H1 (cell line): ENCODE results near the gene TADA1. TPM values are rescaled to one million over a fixed set of nuclear protein-coding genes. Genes with fewer than 3 reads are reported as not detected.

ENCODE experiments used
- CTCF ChIA-PET: fragments of 300-600 bp; sonication (Branson Sonifier 250); formaldehyde crosslinking; loops from one replicate; lab custom pipeline; 2021; ENCODE audit not compliant: partially characterized antibody; lab: Charles Lee
- POLR2A ChIA-PET: fragments of 300-600 bp; sonication (Branson Sonifier 250); formaldehyde crosslinking; loops from one replicate; lab custom pipeline; 2021; ENCODE audit warnings: inconsistent platforms; ENCODE audit not compliant: partially characterized antibody; lab: Charles Lee
- DNase-seq, 2 experiments: peaks; one replicate each; pipeline versions ENCODE4 v3.0.0 to v3.0.0-alpha.2; 2010 to 2022; ENCODE audit warnings: low spot score in 2 of 2, low read depth in 1 of 2, mixed read lengths in 1 of 2
- FAIRE-seq: peaks from 2 replicates; lab custom pipeline; 2011; peaks lifted over from hg19 to GRCh38; lab: Jason Lieb, UNC
- H2AFZ ChIP-seq: 2 replicates; pipeline ENCODE4 v1.8.1; 2012; ENCODE audit warnings: low read length, inconsistent platforms
- H2AK5ac ChIP-seq: 2 replicates; pipeline ENCODE4 v1.6.1; 2013; ENCODE audit warnings: low read depth, low read length
- H2BK120ac ChIP-seq: replicated peaks from 2 replicates; pipeline ENCODE3; 2013; ENCODE audit warnings: low read depth, low read length, inconsistent platforms
- H2BK12ac ChIP-seq: 2 replicates; pipeline ENCODE4 v1.6.1; 2013; ENCODE audit warnings: low read depth, low read length
- H2BK15ac ChIP-seq: 2 replicates; pipeline ENCODE4 v1.6.1; 2013; ENCODE audit warnings: low read length
- H2BK20ac ChIP-seq: 2 replicates; pipeline ENCODE4 v1.6.1; 2013; ENCODE audit warnings: low read length
- H2BK5ac ChIP-seq: 2 replicates; pipeline ENCODE4 v1.6.1; 2013; ENCODE audit warnings: low read depth, low read length
- H3K14ac ChIP-seq: 2 replicates; pipeline ENCODE4 v1.6.1; 2013; ENCODE audit warnings: inconsistent platforms; ENCODE audit not compliant: insufficient read length
- H3K18ac ChIP-seq: 2 replicates; pipeline ENCODE4 v1.6.1; 2013; ENCODE audit warnings: low read length; ENCODE audit errors: extremely low read depth
- H3K23ac ChIP-seq: 2 replicates; pipeline ENCODE4 v1.6.1; 2013; ENCODE audit warnings: inconsistent platforms; ENCODE audit not compliant: insufficient read length
- H3K23me2 ChIP-seq: 2 replicates; pipeline ENCODE4 v1.6.1; 2013; ENCODE audit warnings: low read depth, low read length
- H3K27ac ChIP-seq: 2 replicates; pipeline ENCODE4 v1.6.1; 2011; ENCODE audit warnings: low read depth, low read length, inconsistent platforms
- H3K27me3 ChIP-seq, 4 experiments: replicated peaks in 1 of 4; 1 replicate in 1 of 4; 2 replicates in 3 of 4; pipeline versions ENCODE4 v1.6.1 to v1.8.1; 2011 to 2013; ENCODE audit warnings: low read length in 3 of 4, mild to moderate bottlenecking in 3 of 4, inconsistent platforms in 2 of 4, mixed read lengths in 2 of 4, moderate library complexity in 1 of 4; ENCODE audit not compliant: control insufficient read depth in 3 of 4, insufficient read depth in 3 of 4; ENCODE audit errors: extremely low read depth in 1 of 4
- H3K36me3 ChIP-seq, 4 experiments: 2 replicates each; pipeline versions ENCODE4 v1.6.1 to v1.8.1; 2011 to 2013; ENCODE audit warnings: mild to moderate bottlenecking in 4 of 4, low read length in 3 of 4, moderate library complexity in 2 of 4, control low read depth in 1 of 4, inconsistent platforms in 1 of 4; ENCODE audit not compliant: insufficient read depth in 4 of 4, control insufficient read depth in 2 of 4
- H3K4ac ChIP-seq: replicated peaks from 2 replicates; pipeline ENCODE3; 2013; ENCODE audit warnings: low read length, low read depth, mixed read lengths, inconsistent platforms; ENCODE audit not compliant: insufficient read length
- H3K4me1 ChIP-seq, 4 experiments: replicated peaks in 1 of 4; 1 replicate in 1 of 4; 2 replicates in 3 of 4; pipeline versions ENCODE4 v1.6.1 to v1.8.1; 2011 to 2013; ENCODE audit warnings: low read length in 3 of 4, inconsistent platforms in 2 of 4, mixed read lengths in 1 of 4; ENCODE audit not compliant: insufficient read depth in 4 of 4, control insufficient read depth in 3 of 4
- H3K4me2 ChIP-seq, 2 experiments: 2 replicates each; pipeline versions ENCODE4 v1.6.1 to v1.8.1; 2011 to 2013; ENCODE audit warnings: low read depth in 2 of 2, low read length in 2 of 2, control low read depth in 1 of 2, inconsistent platforms in 1 of 2, mild to moderate bottlenecking in 1 of 2; ENCODE audit not compliant: insufficient read depth in 1 of 2
- H3K4me3 ChIP-seq, 4 experiments: fragments of 200-600, 300-600 bp in 1 of 4; sonication (generic), shearing (Covaris generic), sonication (Bioruptor Twin) in 1 of 4; 2 replicates each; pipeline versions ENCODE4 v1.5.1 to v1.8.1; 2011 to 2016; ENCODE audit warnings: low read length in 4 of 4, low read depth in 3 of 4, control low read depth in 2 of 4, inconsistent platforms in 2 of 4, mild to moderate bottlenecking in 2 of 4, mixed read lengths in 1 of 4, moderate library complexity in 1 of 4; ENCODE audit not compliant: insufficient read depth in 2 of 4; ENCODE audit errors: extremely low read depth in 1 of 4
- H3K56ac ChIP-seq: replicated peaks from 2 replicates; pipeline ENCODE3; 2013; ENCODE audit warnings: low read depth, mild to moderate bottlenecking, mixed read lengths, low read length, inconsistent platforms; ENCODE audit not compliant: insufficient read length
- H3K79me1 ChIP-seq: 2 replicates; pipeline ENCODE4 v1.6.1; 2013; ENCODE audit warnings: low read depth, low read length, control low read depth
- H3K79me2 ChIP-seq, 2 experiments: 2 replicates each; pipeline versions ENCODE4 v1.6.1 to v1.8.1; 2012 to 2013; ENCODE audit warnings: low read length in 2 of 2, mild to moderate bottlenecking in 2 of 2, inconsistent platforms in 1 of 2; ENCODE audit not compliant: insufficient read depth in 2 of 2, control insufficient read depth in 1 of 2
- H3K9ac ChIP-seq, 4 experiments: replicated peaks in 1 of 4; 1 replicate in 1 of 4; 2 replicates in 3 of 4; pipeline versions ENCODE4 v1.6.1 to v1.8.1; 2011 to 2013; ENCODE audit warnings: low read depth in 3 of 4, low read length in 3 of 4, control low read depth in 2 of 4, mild to moderate bottlenecking in 2 of 4, moderate library complexity in 2 of 4, inconsistent platforms in 1 of 4; ENCODE audit errors: extremely low read depth in 1 of 4
- H3K9me3 ChIP-seq, 2 experiments: 2 replicates each; pipeline versions ENCODE4 v1.6.1 to v1.8.1; 2012 to 2013; ENCODE audit warnings: mild to moderate bottlenecking in 2 of 2, moderate library complexity in 2 of 2, control low read depth in 1 of 2, inconsistent platforms in 1 of 2, low read depth in 1 of 2, low read length in 1 of 2, mixed read lengths in 1 of 2; ENCODE audit not compliant: insufficient read depth in 2 of 2
- H4K20me1 ChIP-seq, 2 experiments: replicated peaks in 1 of 2; 2 replicates each; pipeline versions ENCODE3 to v1.8.1; 2011 to 2013; ENCODE audit warnings: inconsistent platforms in 2 of 2, low read length in 2 of 2, mild to moderate bottlenecking in 1 of 2; ENCODE audit not compliant: insufficient read depth in 2 of 2, control insufficient read depth in 1 of 2
- H4K5ac ChIP-seq: 2 replicates; pipeline ENCODE4 v1.6.1; 2013; ENCODE audit warnings: low read length, low read depth, mixed read lengths, inconsistent platforms; ENCODE audit not compliant: insufficient read length
- H4K8ac ChIP-seq: 2 replicates; pipeline ENCODE4 v1.8.0; 2013; ENCODE audit warnings: mild to moderate bottlenecking, moderate library complexity, low read length, inconsistent platforms; ENCODE audit not compliant: insufficient read depth; ENCODE audit errors: extremely low read depth
- H4K91ac ChIP-seq: replicated peaks from 2 replicates; pipeline ENCODE3; 2013; ENCODE audit warnings: low read length, mixed read lengths, inconsistent platforms; ENCODE audit not compliant: insufficient read length
- BCL11A ChIP-seq, 2 experiments: IDR thresholded peaks; one replicate each; pipeline ENCODE4 v1.6.1; 2011; ENCODE audit warnings: low read depth in 2 of 2, low read length in 2 of 2, mild to moderate bottlenecking in 2 of 2
- CHD1 ChIP-seq: IDR thresholded peaks from 2 replicates; pipeline ENCODE4 v1.6.1; 2012; ENCODE audit warnings: low read depth, low read length, improper control_type of control experiment
- KDM1A ChIP-seq: fragments of 200-600, 300-600 bp; sonication (generic); IDR thresholded peaks from 2 replicates; pipeline ENCODE4 v1.7.1; 2016; ENCODE audit warnings: mild to moderate bottlenecking, low read length, borderline replicate concordance
- SRF ChIP-seq: IDR thresholded peaks from 2 replicates; pipeline ENCODE4 v1.6.1; 2011; ENCODE audit warnings: mild to moderate bottlenecking, low read depth, low read length, moderate library complexity
- USF2 ChIP-seq: IDR thresholded peaks from 2 replicates; pipeline ENCODE4 v1.6.1; 2011; ENCODE audit warnings: low read length, improper control_type of control experiment
- YY1 ChIP-seq: IDR thresholded peaks from 2 replicates; pipeline ENCODE4 v1.6.1; 2011; ENCODE audit warnings: low read depth, mild to moderate bottlenecking, low read length
- polyA plus RNA-seq, 7 experiments: library from polyadenylated mRNA; depleted of rRNA in 3 of 7; stranded (reverse) in 5 of 7; unstranded in 2 of 7; fragments of >200 nt in 5 of 7; fragments of 200-250 nt in 2 of 7; gene quantifications; 1 replicate in 5 of 7; 2 replicates in 1 of 7; 4 replicates in 1 of 7; pipeline versions ENCODE4 v1.2.1 to v1.2.3, GENCODE V29; 2011 to 2013; ENCODE audit warnings: missing spikeins in 2 of 7, mixed read lengths in 2 of 7
- total RNA-seq: library from RNA; stranded (reverse); fragmentation: NEBNext Ultra II Directional; extraction: Animal tissue kit (Norgen Biotek cat#: 25700); gene quantifications from 2 replicates; pipeline ENCODE4 v1.2.1, GENCODE V29; 2021

TADA1 gene
- total and polyA plus RNA-seq, 2 of the 8 experiments (the other 6 are each of a cell fraction or from before 2014, with no cell fraction given) = 21.1 to 23.6 TPM

DNA sequence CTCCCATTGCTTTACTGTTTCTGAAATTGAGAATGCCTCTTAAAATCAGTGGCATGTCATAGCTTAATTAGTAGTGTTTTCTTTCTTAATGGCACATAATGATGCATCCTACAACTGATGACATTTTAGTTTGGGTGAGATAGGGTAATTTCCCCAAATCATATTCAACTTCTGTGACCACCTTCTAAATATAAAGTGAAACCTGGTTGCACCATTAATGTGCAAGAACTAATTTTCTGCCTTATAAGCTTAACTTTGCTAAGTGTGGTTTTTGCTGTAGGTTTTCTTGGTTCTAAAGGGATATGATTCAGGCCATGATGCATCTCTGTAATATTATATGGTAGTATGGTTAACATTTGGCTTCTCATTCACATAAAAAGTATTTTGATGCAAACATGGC is 27.9 kb downstream of the TADA1 start:
- no peaks in the 10 kb centered on the region for H3K9me3 ChIP-seq
- no peak overlapping the region for H2BK12ac ChIP-seq
- no peaks in the 10 kb centered on the region for H3K27me3 ChIP-seq
- H4K91ac ChIP-seq = no peak overlapping the region
- no peak overlapping the region for H2BK20ac ChIP-seq
- TF ChIP-seq KDM1A (no peak), CHD1 (no peak), BCL11A (IDR thresholded peaks at IDR 0.05; ENCODE audit: low read depth in 2 of 2, low read length in 2 of 2) (no peak), YY1 (no peak), SRF (no peak), USF2 (no peak)
- FAIRE-seq (no peak), DNase-seq (no peak)
- H3K36me3 ChIP-seq = peaks cover 50 to 100% (median 86%) of the 10 kb centered on the region in 4 experiments
- H2AK5ac ChIP-seq = no peak overlapping the region
- H4K8ac ChIP-seq = no peak overlapping the region
- H3K14ac ChIP-seq = no peak overlapping the region
- H2BK120ac ChIP-seq = no peak overlapping the region
- H3K4me3 ChIP-seq = no peak overlapping the region
- peaks cover 16% of the 10 kb centered on the region for H3K79me1 ChIP-seq
- H3K18ac ChIP-seq = no peak overlapping the region
- no peak overlapping the region for H3K23ac ChIP-seq
- H3K4me1 ChIP-seq = no peaks in the 10 kb centered on the region
- peaks cover 20 to 33% of the 10 kb centered on the region in 2 experiments for H4K20me1 ChIP-seq
- no peak overlapping the region for H3K56ac ChIP-seq
- no peak overlapping the region for H3K9ac ChIP-seq
- H3K4ac ChIP-seq = no peak overlapping the region
- no peak overlapping the region for H2BK5ac ChIP-seq
- peaks cover 0 to 37% of the 10 kb centered on the region in 2 experiments; a peak in 2 of 4 replicates for H3K79me2 ChIP-seq
- ChIA-PET CTCF (interaction anchor here (1.1 to 1.4 kb wide), 2 partner anchors 11 to 209 kb away, joined by 3 read pairs; no protein-coding TSS in a partner anchor), POLR2A (interaction anchor here (1.3 to 11.9 kb wide), 5 partner anchors 7 to 20 kb away, joined by 3 to 147 read pairs (median 6); partner anchors contain the start of gene POGK)
- no peak overlapping the region for H3K4me2 ChIP-seq
- H3K23me2 ChIP-seq = no peaks in the 10 kb centered on the region
- no peak overlapping the region for H2AFZ ChIP-seq
- H2BK15ac ChIP-seq = no peak overlapping the region
- H4K5ac ChIP-seq = no peak overlapping the region
- H3K27ac ChIP-seq = no peak overlapping the region
